HG02763 (cell line): ENCODE results near the gene SRC.
A peak's percentile ranks its signal among the peaks of the same experiment; 100 is the strongest.
"Not testable (repeated sequence)": the region's sequence is repeated elsewhere in the genome, so short reads cannot be mapped to it uniquely, and the experiment has no call there.

Experiments used
- ATAC-seq: cut with Tn5 transposase; IDR thresholded peaks from one replicate; pipeline ENCODE4 v1.9.1; 2021; ENCODE audit warnings: mild to moderate bottlenecking, moderate library complexity; ENCODE audit not compliant: unreplicated experiment

Gene SRC

GRCh38 chr20:37361336-37361735 is 15.4 kb downstream of the SRC start:
- no peak for ATAC-seq

DNA sequence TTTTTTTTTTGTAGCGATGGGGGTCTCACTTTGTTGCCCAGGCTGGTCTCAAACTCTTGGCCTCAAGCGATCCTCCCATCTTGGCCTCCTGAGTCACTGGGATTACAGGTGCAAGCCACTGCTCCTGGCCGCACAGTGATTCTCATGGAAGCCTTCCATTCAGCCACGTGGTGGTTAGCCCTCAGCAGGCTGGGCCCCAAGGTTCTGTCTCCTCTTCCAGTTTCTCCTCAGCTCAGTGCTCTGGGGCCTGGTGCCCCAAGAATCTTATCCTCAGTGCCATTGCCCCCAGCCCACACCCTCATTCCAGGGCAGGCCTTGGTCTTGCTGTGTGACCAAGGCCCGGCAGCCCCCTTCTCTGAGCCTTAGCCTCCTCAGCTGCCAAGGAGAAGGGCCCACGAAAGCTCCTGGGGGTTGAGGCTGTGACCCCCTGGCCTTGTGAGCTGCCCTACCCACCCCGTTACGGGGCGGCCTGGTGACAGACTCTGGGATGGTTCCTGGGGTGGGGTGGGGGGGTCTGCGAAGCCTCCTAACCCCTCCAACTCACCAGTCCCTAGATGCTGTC is 16.4 kb downstream of the SRC start:
- ATAC-seq, result no peak

DNA sequence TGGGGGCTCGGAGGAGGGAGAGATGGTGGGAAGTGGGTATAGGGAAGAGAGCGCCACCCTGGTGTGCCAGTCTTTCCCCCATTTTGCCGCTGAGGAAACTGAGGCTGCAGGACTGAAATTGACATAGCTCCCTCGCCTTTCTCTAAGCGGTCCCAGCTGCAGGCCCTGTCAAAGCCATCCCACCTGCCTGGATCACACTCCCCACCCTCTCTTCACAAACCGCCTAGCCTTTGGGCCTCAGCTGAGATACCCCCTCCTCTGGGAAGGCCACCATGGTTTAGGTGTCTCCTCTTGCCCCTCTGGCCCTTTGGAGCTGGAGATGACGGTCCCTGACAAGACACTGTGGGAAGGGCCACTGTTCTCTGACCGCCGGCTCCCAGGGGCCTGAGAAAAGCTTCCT is 16.9 kb downstream of the SRC start:
- no peak for ATAC-seq

GRCh38 chr20:37363221-37364012 is 17.5 kb downstream of the SRC start:
- ATAC-seq, result no peak

DNA sequence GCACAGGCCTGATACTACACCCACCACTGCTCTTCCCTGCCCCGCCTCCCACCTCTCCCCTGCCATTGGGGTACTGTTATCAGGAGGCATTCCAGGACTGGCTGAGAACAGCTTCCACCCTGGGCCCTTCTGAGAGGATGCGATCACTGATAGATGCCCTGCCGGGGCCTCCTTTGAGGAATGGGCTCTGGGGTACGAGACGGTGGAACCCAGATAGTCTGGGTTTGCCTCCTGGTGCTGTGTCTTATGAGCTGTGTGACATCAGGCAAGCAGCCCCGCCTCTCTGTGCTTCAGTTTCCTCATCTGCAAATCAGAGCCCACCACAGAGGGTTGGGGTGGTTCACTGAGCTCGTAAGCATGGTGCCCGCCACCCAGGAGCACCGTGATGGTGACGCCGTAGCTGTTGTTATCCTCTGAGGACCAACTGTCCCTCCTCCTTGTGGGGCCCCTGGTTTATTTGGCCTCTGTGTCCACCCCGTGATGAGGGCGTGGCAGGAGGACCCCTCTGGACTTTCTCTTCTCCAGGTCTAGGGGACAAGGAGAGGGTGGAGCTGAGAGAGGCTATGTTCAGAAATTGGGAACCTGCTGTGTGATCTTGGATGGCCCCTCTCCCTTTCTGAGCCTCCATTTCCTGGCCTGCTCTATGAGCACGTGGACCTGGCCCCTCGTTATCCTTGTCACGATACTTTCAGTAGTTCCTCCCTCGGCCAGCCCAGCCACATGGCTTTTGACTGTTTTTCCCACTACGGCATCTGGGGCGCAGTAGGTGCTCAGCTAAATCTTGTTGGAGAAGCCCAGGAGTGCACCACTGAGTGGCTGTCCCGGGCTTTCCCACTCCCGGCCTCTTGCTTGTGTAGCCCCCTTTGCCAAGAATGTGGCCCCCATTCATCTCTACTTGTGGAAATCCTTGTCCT is 18.3 kb downstream of the SRC start:
- no peak for ATAC-seq

DNA sequence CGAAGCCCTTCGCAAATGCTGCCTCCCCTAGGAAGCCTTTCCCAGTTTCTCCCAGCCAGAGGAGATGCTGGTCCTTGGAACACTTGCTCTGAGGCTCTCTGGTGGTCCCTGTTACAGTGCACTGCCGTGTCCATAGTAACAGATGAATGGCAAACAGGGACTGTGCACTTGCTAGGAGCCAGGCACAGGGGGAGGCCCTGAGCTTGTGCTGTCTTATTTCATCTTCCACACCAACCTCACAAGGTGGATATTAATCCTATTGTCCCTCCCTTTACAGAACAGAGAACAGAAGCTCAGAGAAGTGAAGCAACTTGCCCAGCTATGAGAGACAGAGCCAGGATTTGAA is 19.0 kb downstream of the SRC start:
- ATAC-seq, result no peak

DNA sequence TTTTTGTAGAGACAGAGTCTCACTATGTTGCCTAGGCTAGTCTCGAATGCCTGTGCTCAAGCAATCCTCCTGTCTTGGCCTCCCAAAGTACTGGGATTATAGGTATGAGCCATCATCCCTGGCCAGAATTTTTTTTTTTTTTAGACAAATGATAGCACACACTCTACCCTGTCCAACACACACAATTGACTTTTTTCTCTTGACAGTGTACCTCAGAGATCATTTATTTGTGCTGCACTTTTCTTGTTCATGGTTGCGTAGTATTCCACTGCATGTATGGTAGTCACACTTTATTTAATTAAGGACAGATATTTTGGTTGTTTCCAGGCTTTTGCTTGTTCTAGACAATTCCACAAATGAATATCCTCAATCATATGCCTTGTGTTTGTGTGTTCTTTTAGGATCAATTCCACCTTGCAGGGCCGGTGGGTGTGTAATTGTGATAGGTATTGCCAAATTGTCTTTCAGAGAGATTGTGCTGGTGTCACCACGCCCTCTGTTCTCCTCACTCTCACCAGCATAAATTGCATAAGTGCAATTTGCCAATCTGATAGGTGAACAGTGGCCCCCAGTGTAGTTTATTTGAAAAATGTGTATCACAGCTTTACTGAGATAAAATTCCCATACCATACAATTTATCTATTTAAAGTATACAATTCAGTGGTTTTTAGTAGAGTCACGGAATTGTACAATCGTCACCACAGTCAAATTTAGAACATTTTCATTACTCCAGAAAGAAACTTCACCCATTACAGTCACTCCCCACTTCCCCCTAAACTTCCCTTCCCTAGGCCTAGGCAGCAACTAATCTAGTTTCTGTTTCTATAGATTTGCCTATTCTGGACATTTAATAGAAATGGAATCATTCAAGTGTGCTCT is 20.1 kb downstream of the SRC start:
- ATAC-seq, result peak; percentile 63

GRCh38 chr20:37366743-37367142 is 20.8 kb downstream of the SRC start:
- ATAC-seq, result no peak

DNA sequence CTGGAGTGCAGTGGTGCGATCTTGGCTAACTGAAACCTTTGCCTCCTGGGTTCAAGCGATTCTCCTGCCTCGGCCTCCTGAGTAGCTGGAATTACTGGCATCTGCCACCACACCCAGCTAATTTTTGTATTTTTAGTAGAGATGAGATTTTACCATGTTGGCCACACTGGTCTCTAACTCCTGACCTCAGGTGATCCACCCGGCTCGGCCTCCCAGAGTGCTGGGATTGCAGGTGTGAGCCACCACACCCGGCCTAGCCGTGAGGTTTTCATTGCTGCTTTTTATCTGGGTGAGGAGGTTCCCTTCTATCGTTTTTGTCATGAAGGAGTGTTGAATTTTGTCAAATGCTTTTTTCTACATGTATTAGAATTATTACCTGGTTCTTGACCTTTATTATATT is 23.9 kb downstream of the SRC start:
- no peak for ATAC-seq

DNA sequence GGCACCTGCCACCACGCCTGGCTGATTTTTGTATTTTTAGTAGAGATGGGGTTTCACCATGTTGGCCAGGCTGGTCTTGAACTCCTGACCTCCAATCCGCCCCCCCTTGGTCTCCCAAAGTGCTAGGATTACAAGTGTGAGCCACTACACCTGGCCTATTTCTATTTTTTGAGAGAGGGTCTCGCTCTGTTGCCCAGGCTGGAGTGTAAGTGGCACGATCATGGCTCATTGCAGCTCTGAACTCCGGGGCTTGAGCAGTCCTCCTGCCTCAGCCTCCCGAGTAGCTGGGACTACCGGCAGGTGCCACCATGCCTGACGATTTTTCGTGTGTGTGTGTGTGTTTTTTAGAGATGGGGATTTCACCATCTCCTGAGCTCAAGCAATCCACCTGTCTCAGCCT is 25.9 kb downstream of the SRC start:
- not testable (repeated sequence) for ATAC-seq

GRCh38 chr20:37372441-37372840 is 26.5 kb downstream of the SRC start:
- ATAC-seq, result no peak

GRCh38 chr20:37373020-37373598 is 27.2 kb downstream of the SRC start:
- ATAC-seq, result no peak

DNA sequence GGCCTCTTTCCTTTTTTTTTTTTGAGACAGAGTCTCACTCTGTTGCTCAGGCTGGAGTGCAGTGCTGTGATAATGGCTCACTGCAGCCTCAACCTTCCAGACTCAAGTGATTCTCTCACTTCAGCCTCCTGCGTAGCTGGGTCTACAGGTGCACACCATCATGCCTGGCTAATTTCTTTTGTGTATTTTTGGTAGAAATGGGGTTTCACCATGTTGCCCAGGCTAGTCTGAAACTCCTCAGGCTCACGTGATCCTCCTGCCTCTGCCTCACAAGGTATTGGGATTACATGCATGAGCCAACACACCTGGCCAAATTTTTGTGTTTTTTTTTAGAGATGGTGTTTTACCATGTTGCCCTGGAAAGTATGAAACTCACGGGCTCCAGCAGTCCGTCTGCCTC is 29.3 kb downstream of the SRC start:
- ATAC-seq, result no peak

DNA sequence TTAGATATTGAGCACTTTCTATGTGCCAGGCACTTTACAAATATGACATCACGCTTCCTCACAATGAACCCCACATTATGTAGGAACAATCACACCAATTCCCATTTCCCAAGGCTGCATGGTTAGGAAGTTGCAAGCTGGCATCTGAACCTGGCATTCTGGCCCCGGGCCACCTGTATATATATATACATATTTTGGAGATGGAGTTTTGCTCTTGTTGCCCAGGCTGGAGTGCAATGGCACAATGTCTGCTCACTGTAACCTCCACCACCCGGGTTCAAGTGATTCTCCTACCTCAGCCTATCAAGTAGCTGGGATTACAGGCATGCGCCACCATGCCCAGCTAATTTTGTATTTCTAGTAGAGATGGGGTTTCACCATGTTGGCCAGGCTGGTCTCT is 30.4 kb downstream of the SRC start:
- ATAC-seq, result no peak

DNA sequence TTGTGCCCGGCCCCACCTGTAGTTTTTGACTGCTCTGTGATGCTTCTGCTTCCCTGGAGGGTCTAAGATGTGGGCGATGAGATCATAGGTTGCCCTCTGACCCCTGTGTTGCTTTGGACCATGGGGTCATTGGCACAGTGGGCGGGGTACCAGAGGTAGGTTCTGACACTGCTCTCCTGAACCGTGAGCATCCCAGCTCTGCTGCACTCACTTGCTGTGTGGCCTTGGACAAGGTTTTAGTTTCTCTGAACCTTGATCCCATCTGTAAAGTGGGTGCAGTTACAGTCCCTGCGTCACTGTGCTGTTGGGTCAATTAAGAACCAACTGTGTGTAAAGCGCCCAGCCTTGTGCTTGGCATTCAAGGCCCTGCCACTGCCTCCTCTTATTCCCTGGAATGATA is 30.9 kb downstream of the SRC start:
- ATAC-seq, result no peak

DNA sequence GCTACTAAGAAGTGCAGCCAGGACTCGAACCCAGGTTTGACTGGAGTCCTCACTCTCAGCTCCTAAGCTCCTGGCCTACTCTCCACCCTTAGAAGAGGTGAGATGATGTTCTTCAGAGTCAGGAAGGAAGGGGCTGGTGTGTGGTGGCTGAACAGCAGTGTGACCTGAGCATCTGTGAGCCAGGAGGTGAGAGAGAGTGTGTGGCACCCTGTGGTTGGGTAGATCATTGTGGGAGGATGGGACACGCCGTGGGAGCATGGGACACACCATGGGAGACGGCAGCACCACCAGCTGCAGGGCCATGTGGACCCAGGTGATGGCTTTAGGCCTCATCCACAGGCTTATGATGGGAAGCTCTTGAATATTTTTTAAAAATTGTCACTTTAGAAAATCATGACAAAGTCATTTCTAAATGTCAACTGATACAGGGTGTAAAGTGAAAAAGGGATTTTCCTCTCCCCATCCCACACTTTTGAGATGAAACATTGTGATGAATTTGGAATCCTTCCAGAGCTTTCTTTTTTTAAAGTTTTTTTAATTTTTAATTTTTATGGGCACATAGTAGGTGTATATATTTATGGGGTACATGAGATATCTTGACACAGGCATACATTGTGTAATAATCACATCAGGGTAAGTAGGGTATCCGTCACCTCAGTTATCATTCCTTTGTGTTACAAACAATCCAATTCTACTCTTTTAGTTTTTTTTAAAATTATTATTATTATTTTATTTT is 31.6 kb downstream of the SRC start:
- no peak for ATAC-seq

GRCh38 chr20:37378420-37378784 is 32.5 kb downstream of the SRC start:
- ATAC-seq, result no peak

DNA sequence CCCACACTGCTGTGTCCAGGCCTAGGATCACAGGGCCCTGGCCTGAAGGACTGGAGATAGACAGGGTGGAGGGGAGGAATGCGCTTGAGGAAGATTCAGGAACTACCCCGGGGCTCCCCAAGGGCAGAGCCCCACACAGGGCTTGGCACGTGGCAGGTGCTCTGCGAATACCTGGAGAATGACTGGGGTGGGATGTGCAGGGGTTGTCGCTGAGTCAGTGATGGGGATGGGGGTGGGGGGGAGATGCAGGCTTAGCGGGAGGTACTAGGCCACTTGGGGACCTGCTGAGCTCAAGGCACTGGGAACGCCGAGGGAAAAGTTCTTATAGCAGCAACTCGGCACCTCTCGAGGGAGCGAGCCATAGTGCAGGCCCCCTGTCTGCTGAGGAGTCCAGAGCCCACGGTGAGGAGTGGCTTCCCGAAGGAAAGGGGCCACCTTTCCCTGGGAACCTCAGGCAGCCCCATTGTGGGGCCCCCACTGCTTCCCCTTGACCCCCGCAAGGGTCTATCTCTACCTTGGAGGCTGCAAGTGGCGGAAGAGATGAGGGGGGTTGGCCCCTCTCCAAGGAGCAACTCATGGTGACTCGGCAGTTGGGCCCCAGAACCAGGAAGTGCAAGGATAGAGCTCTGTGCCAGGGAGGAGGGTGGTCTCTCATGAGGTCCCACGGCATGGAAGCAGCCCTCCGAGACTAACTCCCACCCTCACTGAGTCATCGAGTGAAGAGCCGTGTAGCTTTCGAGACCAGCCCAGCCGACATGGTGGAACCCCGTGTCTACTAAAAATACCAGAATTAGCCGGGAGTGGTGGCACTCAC is 33.1 kb downstream of the SRC start:
- ATAC-seq, result no peak
